Measurements from ENCODE around the gene KCNQ1. TPM values are rescaled to one million over a fixed set of nuclear protein-coding genes. Genes with fewer than 3 reads are reported as not detected.

KCNQ1 gene
- total and polyA plus RNA-seq, 2 of the 13 experiments (the other 11 are each of a cell fraction or from before 2014, with no cell fraction given), result 0.02 to 0.08 TPM

DNA sequence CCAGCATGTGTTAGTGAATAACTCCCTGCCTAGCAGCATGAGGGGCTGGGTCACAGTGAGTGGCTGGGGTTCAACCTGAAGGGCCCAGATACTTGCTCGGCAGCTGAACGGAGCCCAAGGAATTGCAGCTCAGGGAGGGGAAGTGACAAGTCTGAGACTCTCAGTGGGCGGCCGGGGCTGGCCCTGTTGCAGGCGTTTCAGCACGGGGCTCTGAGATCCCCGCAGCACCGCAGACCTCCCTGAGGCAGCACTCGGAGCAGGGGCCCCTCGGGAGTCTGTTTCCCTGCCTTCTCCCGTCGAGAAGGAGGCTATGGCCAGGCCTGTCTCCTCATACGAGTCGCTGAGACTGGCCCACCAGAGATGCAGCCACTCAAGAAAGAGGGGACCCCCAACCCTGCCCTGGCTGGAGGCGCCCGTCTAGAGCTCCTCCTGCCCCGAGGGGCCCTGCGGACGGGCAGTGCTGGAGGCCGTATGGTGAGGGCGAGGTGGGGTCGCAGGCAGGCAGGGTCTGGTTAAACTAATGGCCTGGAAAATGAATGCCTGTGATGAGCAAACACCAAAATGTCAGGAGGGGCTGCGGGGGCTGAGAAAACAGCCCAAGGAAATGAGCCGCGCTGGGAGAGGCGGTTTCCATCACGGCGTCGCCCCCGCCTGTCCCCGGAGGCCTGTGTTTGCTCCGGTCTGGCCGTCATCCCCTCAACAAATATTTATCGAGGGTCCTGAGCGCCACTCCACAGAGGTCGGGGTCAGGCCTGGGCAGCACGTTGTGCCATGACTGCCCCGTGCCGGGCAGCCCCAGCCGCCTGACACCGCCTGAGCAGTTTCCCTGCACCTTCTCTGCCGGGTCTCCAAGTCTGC is 35.0 kb upstream of the KCNQ1 start (continued):
- TF ChIP-seq SIN3A (IDR thresholded peaks at IDR 0.05; ENCODE audit: borderline replicate concordance, low read depth, low read length), result no peak
- TF ChIP-seq ZNF343 (CRISPR knock-in tag; IDR thresholded peaks at IDR 0.05), result no peak
- TF ChIP-seq, protein P1, sequence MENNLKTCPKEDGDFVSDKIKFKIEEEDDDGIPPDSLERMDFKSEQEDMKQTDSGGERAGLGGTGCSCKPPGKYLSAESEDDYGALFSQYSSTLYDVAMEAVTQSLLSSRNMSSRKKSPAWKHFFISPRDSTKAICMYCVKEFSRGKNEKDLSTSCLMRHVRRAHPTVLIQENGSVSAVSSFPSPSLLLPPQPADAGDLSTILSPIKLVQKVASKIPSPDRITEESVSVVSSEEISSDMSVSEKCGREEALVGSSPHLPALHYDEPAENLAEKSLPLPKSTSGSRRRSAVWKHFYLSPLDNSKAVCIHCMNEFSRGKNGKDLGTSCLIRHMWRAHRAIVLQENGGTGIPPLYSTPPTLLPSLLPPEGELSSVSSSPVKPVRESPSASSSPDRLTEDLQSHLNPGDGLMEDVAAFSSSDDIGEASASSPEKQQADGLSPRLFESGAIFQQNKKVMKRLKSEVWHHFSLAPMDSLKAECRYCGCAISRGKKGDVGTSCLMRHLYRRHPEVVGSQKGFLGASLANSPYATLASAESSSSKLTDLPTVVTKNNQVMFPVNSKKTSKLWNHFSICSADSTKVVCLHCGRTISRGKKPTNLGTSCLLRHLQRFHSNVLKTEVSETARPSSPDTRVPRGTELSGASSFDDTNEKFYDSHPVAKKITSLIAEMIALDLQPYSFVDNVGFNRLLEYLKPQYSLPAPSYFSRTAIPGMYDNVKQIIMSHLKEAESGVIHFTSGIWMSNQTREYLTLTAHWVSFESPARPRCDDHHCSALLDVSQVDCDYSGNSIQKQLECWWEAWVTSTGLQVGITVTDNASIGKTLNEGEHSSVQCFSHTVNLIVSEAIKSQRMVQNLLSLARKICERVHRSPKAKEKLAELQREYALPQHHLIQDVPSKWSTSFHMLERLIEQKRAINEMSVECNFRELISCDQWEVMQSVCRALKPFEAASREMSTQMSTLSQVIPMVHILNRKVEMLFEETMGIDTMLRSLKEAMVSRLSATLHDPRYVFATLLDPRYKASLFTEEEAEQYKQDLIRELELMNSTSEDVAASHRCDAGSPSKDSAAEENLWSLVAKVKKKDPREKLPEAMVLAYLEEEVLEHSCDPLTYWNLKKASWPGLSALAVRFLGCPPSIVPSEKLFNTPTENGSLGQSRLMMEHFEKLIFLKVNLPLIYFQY (CRISPR knock-in tag; IDR thresholded peaks at IDR 0.05; ENCODE audit: borderline replicate concordance), result no peak
- TF ChIP-seq NAIF1 (CRISPR knock-in tag; IDR thresholded peaks at IDR 0.05; ENCODE audit: borderline replicate concordance), result no peak
- TF ChIP-seq ZNF816 (CRISPR knock-in tag; IDR thresholded peaks at IDR 0.05; ENCODE audit: borderline replicate concordance), result no peak
- no peak for TF ChIP-seq JUN (CRISPR knock-in tag; IDR thresholded peaks at IDR 0.05)
- TF ChIP-seq ZNF432 (CRISPR knock-in tag; IDR thresholded peaks at IDR 0.05; ENCODE audit: borderline replicate concordance), result no peak
- TF ChIP-seq ZNF883 (CRISPR knock-in tag; IDR thresholded peaks at IDR 0.05; ENCODE audit: not compliant biosample characterization), result no peak
- TF ChIP-seq, protein P2, sequence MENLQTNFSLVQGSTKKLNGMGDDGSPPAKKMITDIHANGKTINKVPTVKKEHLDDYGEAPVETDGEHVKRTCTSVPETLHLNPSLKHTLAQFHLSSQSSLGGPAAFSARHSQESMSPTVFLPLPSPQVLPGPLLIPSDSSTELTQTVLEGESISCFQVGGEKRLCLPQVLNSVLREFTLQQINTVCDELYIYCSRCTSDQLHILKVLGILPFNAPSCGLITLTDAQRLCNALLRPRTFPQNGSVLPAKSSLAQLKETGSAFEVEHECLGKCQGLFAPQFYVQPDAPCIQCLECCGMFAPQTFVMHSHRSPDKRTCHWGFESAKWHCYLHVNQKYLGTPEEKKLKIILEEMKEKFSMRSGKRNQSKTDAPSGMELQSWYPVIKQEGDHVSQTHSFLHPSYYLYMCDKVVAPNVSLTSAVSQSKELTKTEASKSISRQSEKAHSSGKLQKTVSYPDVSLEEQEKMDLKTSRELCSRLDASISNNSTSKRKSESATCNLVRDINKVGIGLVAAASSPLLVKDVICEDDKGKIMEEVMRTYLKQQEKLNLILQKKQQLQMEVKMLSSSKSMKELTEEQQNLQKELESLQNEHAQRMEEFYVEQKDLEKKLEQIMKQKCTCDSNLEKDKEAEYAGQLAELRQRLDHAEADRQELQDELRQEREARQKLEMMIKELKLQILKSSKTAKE (CRISPR knock-in tag; IDR thresholded peaks at IDR 0.05; ENCODE audit: borderline replicate concordance), result peak; percentile 91
- TF ChIP-seq, protein P3, sequence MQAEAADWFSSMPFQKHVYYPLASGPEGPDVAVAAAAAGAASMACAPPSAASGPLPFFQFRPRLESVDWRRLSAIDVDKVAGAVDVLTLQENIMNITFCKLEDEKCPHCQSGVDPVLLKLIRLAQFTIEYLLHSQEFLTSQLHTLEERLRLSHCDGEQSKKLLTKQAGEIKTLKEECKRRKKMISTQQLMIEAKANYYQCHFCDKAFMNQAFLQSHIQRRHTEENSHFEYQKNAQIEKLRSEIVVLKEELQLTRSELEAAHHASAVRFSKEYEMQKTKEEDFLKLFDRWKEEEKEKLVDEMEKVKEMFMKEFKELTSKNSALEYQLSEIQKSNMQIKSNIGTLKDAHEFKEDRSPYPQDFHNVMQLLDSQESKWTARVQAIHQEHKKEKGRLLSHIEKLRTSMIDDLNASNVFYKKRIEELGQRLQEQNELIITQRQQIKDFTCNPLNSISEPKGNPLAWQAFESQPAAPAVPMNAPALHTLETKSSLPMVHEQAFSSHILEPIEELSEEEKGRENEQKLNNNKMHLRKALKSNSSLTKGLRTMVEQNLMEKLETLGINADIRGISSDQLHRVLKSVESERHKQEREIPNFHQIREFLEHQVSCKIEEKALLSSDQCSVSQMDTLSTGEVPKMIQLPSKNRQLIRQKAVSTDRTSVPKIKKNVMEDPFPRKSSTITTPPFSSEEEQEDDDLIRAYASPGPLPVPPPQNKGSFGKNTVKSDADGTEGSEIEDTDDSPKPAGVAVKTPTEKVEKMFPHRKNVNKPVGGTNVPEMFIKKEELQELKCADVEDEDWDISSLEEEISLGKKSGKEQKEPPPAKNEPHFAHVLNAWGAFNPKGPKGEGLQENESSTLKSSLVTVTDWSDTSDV (CRISPR knock-in tag; IDR thresholded peaks at IDR 0.05), result no peak
- TF ChIP-seq, protein P4, sequence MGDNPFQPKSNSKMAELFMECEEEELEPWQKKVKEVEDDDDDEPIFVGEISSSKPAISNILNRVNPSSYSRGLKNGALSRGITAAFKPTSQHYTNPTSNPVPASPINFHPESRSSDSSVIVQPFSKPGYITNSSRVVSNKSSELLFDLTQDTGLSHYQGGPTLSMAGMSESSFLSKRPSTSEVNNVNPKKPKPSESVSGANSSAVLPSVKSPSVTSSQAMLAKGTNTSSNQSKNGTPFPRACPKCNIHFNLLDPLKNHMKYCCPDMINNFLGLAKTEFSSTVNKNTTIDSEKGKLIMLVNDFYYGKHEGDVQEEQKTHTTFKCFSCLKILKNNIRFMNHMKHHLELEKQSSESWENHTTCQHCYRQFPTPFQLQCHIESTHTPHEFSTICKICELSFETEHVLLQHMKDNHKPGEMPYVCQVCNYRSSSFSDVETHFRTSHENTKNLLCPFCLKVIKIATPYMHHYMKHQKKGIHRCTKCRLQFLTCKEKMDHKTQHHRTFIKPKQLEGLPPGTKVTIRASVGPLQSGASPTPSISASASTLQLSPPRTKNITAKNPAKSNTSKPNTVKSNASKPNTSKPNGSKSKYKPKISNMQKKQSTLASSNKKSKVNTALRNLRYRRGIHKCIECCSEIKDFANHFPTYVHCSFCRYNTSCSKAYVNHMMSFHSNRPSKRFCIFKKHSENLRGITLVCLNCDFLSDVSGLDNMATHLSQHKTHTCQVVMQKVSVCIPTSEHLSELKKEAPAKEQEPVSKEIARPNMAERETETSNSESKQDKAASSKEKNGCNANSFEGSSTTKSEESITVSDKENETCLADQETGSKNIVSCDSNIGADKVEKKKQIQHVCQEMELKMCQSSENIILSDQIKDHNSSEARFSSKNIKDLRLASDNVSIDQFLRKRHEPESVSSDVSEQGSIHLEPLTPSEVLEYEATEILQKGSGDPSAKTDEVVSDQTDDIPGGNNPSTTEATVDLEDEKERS (CRISPR knock-in tag; IDR thresholded peaks at IDR 0.05), result 0 out of 2 replicates have a peak, but pooled peaks have one; percentile 69
- TF ChIP-seq HOXA5 (CRISPR knock-in tag; IDR thresholded peaks at IDR 0.05), result 0 out of 2 replicates have a peak, but pooled peaks have one; percentile 60
- no peak for TF ChIP-seq ZC3H4 (CRISPR knock-in tag; IDR thresholded peaks at IDR 0.05; ENCODE audit: borderline replicate concordance)
- no peak for TF ChIP-seq KLF6 (CRISPR knock-in tag; IDR thresholded peaks at IDR 0.05)

All from HepG2 (cell line).